GM13977 (cell line): ENCODE measurements around the gene ZC3H12C.

Experiments used
- DNase-seq: peaks from one replicate; pipeline ENCODE4 v3.0.0; 2012; ENCODE audit warnings: low spot score
- in situ Hi-C: fragments of 300-500 bp; cut with MboI; formaldehyde crosslinking; loops from one replicate; pipeline ENCODE4 v1.12.0; 2022; ENCODE audit warnings: low sequenced_read_pairs, low pct_unique_long_range_greater_than_20kb, mixed read lengths, inconsistent platforms; ENCODE audit not compliant: unreplicated experiment
- TF ChIP-seq, protein P1 (sequence below): IDR thresholded peaks from 2 replicates; pipeline ENCODE4 v1.5.1; 2012; ENCODE audit warnings: mild to moderate bottlenecking, control low read depth; ENCODE audit not compliant: insufficient read depth; ENCODE audit errors: extremely low read depth, missing control alignments

The ZC3H12C gene

DNA sequence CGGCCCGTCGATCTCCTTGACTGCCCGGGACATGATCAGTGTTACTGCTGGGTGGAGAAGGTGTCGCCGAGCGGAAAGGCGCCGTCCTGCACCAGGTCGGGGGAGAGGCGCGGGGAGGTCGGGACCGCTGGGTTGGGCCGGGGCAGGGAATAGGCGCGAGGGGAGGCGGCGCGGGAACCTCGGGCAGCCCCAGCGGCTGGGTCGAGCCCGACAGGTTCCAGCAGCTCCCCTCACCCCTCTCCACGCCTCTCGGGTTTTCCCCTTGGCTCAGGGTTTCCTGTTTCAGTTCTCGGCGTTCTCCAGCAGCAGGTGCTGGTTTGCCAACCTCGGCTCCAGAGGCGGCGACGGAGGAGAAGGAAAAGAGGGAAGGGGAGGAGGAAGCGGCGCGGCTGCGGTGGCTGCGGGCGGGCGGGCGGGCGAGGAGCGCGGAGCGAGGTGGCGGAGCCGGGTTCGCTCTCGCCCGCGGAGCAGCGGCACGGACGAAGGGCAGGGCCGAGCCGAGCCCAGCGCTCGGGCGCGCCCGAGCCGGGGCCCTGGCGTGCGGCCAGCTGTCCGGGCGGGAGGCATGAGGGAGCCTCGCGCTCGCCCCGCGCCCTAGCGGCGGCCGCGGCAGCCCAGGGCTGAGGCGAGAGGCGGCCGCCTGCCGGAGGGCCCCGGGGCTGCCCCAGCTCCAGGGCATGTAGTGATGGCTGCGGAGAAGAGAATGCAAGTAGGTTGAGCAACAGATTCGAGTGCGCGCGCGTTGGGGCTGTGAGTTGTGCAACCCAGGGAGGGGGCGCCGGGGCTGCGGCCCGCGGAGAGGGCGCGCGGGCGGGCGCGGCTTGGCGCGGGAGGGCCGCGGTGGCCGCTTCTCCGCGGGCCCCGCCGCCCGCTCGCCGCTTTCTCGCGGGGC lies at the start of gene ZC3H12C:
Gene ZC3H12C, plus strand, starts transcription at position 878 of the 892 bp plus-strand sequence. CDS start 20 bp downstream, outside the sequence.
- peak; percentile 79 for DNase-seq
- TF ChIP-seq, protein P1, sequence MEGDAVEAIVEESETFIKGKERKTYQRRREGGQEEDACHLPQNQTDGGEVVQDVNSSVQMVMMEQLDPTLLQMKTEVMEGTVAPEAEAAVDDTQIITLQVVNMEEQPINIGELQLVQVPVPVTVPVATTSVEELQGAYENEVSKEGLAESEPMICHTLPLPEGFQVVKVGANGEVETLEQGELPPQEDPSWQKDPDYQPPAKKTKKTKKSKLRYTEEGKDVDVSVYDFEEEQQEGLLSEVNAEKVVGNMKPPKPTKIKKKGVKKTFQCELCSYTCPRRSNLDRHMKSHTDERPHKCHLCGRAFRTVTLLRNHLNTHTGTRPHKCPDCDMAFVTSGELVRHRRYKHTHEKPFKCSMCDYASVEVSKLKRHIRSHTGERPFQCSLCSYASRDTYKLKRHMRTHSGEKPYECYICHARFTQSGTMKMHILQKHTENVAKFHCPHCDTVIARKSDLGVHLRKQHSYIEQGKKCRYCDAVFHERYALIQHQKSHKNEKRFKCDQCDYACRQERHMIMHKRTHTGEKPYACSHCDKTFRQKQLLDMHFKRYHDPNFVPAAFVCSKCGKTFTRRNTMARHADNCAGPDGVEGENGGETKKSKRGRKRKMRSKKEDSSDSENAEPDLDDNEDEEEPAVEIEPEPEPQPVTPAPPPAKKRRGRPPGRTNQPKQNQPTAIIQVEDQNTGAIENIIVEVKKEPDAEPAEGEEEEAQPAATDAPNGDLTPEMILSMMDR, result peak; percentile 55
- in situ Hi-C loops, result no loop called here

DNA sequence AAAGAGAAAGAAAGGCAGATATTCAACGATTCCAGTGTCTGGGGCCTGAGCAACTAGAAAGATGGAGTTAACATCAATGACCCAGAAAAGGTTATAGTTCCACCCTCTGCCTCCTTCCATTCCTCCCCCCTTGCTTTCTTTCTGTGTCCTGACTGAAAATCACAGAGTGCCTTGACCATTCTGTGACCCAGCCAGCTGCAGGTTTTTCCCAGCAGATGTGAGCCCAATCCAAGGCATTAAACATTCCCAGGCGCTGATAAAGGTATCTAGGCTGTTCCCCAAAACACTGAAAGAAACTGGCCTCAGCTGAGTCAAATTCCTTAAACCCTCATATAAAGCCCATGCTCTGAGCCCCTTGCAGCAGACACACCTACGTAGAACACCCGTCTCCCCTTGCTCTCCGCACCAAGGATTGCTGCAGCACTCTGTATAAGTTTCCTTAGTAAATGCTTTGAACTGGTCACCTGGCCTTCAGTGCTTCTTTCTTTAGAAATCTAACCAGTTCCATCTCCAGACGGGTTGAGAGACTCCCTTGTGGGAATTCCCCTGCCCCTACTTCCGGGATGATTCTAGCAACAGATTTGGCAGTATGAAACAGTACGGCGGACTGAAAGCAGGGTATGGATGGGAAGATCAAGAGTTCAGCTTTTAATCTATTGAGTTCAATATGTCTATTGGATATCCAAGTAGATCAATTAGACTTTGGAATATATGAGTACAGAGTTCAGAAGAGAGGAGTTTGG lies 48.8 kb upstream of the ZC3H12C start:
- in situ Hi-C loops, result loop anchor here (25.0 kb wide), 1 partner anchor 93 kb away; no protein-coding TSS in a partner anchor
- no peak for DNase-seq
- TF ChIP-seq, protein P1, result no peak

DNA sequence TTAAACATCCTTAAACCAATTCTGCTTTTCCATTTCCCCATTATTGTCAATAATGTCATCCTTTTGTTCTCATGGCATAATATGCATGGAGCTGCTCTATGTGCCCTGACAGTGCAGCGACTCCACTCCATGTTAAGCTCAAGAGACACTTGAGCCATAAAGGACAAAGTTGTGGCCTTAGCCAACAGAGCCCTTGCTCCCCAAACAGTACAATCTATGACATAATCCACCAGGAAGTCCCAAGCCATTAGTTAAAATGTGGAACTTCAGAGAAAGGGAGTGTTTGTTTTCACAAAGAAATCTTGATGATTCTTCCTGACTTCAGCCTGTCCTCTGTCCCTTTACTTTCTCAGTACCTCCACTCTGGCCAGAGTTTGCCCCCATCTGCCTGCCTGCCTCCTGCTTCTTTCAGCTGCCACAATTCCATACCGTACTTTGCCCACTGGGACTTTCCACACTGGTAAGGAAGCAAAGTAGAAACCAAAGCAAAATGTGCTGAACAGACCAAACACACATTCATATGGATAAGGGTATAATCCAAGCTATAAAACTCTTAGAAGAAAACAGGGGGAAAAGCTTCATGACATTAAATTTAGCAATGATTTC lies 46.3 kb upstream of the ZC3H12C start:
- DNase-seq, result no peak
- in situ Hi-C loops, result loop anchor here (25.0 kb wide), 1 partner anchor 90 kb away; no protein-coding TSS in a partner anchor
- TF ChIP-seq, protein P1, result no peak

DNA sequence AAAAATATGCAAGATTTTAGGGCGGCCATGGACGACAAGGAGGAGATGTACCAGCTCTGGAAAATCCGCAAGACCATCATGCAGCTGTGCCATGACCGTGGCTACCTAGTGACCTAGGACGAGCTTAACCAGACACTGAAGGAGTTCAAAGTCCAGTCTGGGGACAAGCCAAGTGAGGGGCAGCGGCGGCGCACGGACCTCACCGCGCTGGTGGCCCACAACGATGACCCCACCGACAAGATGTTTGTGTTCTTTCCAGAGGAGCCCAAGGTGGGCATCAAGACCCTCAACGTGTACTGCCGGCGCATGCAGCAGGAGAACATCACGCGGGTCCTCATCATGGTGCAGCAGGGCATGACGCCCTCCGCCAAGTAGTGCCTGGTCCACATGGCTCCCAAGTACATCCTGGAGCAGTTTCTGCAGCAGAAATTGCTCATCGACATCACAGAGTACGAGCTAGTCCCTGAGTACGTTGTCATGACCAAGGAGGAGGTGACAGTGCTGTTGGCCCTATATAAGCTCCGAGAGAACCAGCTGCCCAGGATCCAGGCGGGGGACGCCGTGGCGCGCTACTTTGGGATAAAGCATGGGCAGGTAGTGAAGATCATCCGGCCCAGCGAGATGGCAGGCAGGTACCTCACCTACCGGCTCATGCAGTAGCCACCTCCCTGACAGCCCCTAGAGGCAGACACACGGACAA lies 43.5 kb upstream of the ZC3H12C start:
- TF ChIP-seq, protein P1, result no peak
- in situ Hi-C loops, result loop anchor here (25.0 kb wide), 1 partner anchor 88 kb away; no protein-coding TSS in a partner anchor
- DNase-seq, result no peak

DNA sequence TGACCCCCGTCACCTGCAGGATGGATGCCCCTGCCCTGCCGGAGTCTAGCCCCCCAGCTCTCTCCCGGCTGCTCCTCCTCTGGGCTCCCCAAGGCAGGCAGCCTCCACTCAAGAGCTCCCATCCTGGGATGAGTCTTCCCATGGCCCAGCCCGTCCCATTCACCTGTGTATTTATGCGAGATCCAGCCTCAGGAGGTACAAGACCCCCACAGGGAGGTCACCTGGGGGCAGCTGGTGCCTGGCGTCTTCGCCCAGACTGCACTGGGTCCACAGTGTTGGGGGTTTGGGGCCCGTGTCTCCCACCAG lies 43.0 kb upstream of the ZC3H12C start:
- TF ChIP-seq, protein P1, result no peak
- in situ Hi-C loops, result no loop called here
- DNase-seq, result no peak
